Esophagus muscularis mucosa (tissue), 4 donors: ENCODE results near the gene MFSD2B. TPM values are rescaled to one million over a fixed set of nuclear protein-coding genes. Genes with fewer than 3 reads are reported as not detected.
"Not testable (repeated sequence)": the region's sequence is repeated elsewhere in the genome, so short reads cannot be mapped to it uniquely, and the experiment has no call there.

Experiments used
- DNase-seq: peaks from one replicate; pipeline ENCODE4 v3.0.0-alpha.2; 2017; ENCODE audit errors: extremely low spot score
- H3K27ac ChIP-seq, 4 donors: fragments of 200-600 bp; sonication (generic); replicated peaks in 1 of 4; 1 replicate in 3 of 4; 2 replicates in 1 of 4; pipeline ENCODE4 v1.5.1; 2016 to 2019; ENCODE audit warnings: mild to moderate bottlenecking in 1 of 4
- H3K27me3 ChIP-seq, 4 donors: fragments of 200-600 bp; sonication (generic); one replicate each; pipeline versions ENCODE4 v1.5.1 to v1.6.0; 2016 to 2019
- H3K36me3 ChIP-seq, 4 donors: fragments of 200-600 bp; sonication (generic); one replicate each; pipeline ENCODE4 v1.5.1; 2016 to 2019
- H3K4me1 ChIP-seq, 4 donors: fragments of 200-600 bp; sonication (generic); one replicate each; pipeline ENCODE4 v1.5.1; 2016 to 2019
- H3K4me3 ChIP-seq, 4 donors: fragments of 200-600 bp; sonication (generic); 1 replicate in 2 of 4; 2 replicates in 2 of 4; pipeline ENCODE4 v1.5.1; 2016 to 2019; ENCODE audit warnings: mild to moderate bottlenecking in 4 of 4, moderate library complexity in 1 of 4
- H3K9me3 ChIP-seq, 4 donors: fragments of 200-600 bp; sonication (generic); 1 replicate in 3 of 4; 2 replicates in 1 of 4; pipeline ENCODE4 v1.5.1; 2016 to 2019
- CTCF ChIP-seq, 3 experiments: fragments of 200-600 bp in 2 of 3; fragments of 450-650 bp in 1 of 3; sonication (generic) in 2 of 3; IDR thresholded peaks; one replicate each; pipeline ENCODE4 v1.5.1; 2017 to 2019; ENCODE audit warnings: antibody characterized with exemption in 3 of 3, mild to moderate bottlenecking in 2 of 3, moderate library complexity in 1 of 3
- EP300 ChIP-seq: sonication (generic); formaldehyde crosslinking; IDR thresholded peaks from one replicate; pipeline ENCODE4 v1.6.1; 2017; ENCODE audit warnings: antibody characterized with exemption
- POLR2A ChIP-seq: fragments of 450-650 bp; IDR thresholded peaks from one replicate; pipeline ENCODE4 v1.6.1; 2017; ENCODE audit warnings: antibody characterized with exemption, moderate library complexity, mild to moderate bottlenecking, low read depth
- POLR2AphosphoS5 ChIP-seq, 2 donors: sonication (generic); formaldehyde crosslinking; IDR thresholded peaks; one replicate each; pipeline ENCODE4 v1.6.1; 2017; ENCODE audit warnings: antibody characterized with exemption in 2 of 2
- WGBS: methylation state at CpG from one replicate; pipeline ENCODE4 v1.1.5; 2018; 5-methylcytosine and 5-hydroxymethylcytosine counted together
- intact Hi-C: fragments of 100-400 bp; cut with DNase I; formaldehyde crosslinking; loops from one replicate; pipeline ENCODE4 v1.15.1; 2023
- total RNA-seq, 4 donors: library from RNA; depleted of rRNA; stranded (reverse); fragments of >200 nt; gene quantifications; one replicate each; pipeline versions ENCODE4 v1.1.0 to v1.2.1, GENCODE V29; 2016

The MFSD2B gene
- total RNA-seq, 4 donors from 2014 or later = 0.33 TPM; not detected in 3

GRCh38 chr2:24009367-24009679 lies 562 bp upstream of the MFSD2B start:
- 66% methylated on average over 7 of the region's 9 CpGs for WGBS
- no peaks in the 10 kb centered on the region for H3K36me3 ChIP-seq
- H3K9me3 ChIP-seq = no peaks in the 10 kb centered on the region
- peaks cover 5 to 38% (median 18%) of the 10 kb centered on the region in 4 donors for H3K27me3 ChIP-seq
- H3K27ac ChIP-seq = no peak overlapping the region
- TF ChIP-seq EP300 (no peak), POLR2A (no peak), CTCF (IDR thresholded peaks at IDR 0.05) (no peak), POLR2AphosphoS5 (IDR thresholded peaks at IDR 0.05) (no peak)
- DNase-seq = no peak
- peak overlapping the region; percentile 49 to 57 (median 50) for H3K4me3 ChIP-seq
- peaks cover 9 to 19% (median 14%) of the 10 kb centered on the region in 4 donors for H3K4me1 ChIP-seq
- intact Hi-C loops = no loop called here

- peaks cover 9 to 19% (median 14%) of the 10 kb centered on the region in 4 donors for H3K4me1 ChIP-seq
- intact Hi-C loops = no loop called here
- WGBS = 82% methylated on average over 17 of the region's 37 CpGs
- TF ChIP-seq CTCF (IDR thresholded peaks at IDR 0.05) = no peak
- TF ChIP-seq EP300 = no peak
- TF ChIP-seq POLR2AphosphoS5 (IDR thresholded peaks at IDR 0.05) = no peak
- no peak for TF ChIP-seq POLR2A
- no peaks in the 10 kb centered on the region for H3K36me3 ChIP-seq
- H3K27me3 ChIP-seq = peaks cover 5 to 38% (median 18%) of the 10 kb centered on the region in 4 donors
- no peak overlapping the region for H3K27ac ChIP-seq
- no peak for DNase-seq
- H3K9me3 ChIP-seq = no peaks in the 10 kb centered on the region
- H3K4me3 ChIP-seq = peak overlapping the region; percentile 49 to 57 (median 50)
Measured at GRCh38 chr2:24010477-24011249, 778 bp downstream of the MFSD2B start.

GRCh38 chr2:24011250-24012104 lies 1.6 kb downstream of the MFSD2B start:
- Histone ChIP-seq H3K27me3 (peaks cover 5 to 38% (median 18%) of the 10 kb centered on the region in 4 donors), H3K4me1 (peaks cover 9 to 19% (median 14%) of the 10 kb centered on the region in 4 donors), H3K27ac (no peak overlapping the region), H3K9me3 (no peaks in the 10 kb centered on the region), H3K4me3 (no peak overlapping the region), H3K36me3 (no peaks in the 10 kb centered on the region)
- no peak for DNase-seq
- no peak for TF ChIP-seq CTCF (IDR thresholded peaks at IDR 0.05)
- no peak for TF ChIP-seq POLR2A
- no peak for TF ChIP-seq POLR2AphosphoS5 (IDR thresholded peaks at IDR 0.05)
- no peak for TF ChIP-seq EP300
- intact Hi-C loops = no loop called here
- 85% methylated on average over 7 of the region's 7 CpGs for WGBS

- H3K36me3 ChIP-seq = no peaks in the 10 kb centered on the region
- peaks cover 5 to 38% (median 18%) of the 10 kb centered on the region in 4 donors for H3K27me3 ChIP-seq
- no peak overlapping the region for H3K4me3 ChIP-seq
- no peak overlapping the region for H3K27ac ChIP-seq
- TF ChIP-seq POLR2A = no peak
- TF ChIP-seq CTCF (IDR thresholded peaks at IDR 0.05) = no peak
- no peak for TF ChIP-seq EP300
- TF ChIP-seq POLR2AphosphoS5 (IDR thresholded peaks at IDR 0.05) = no peak
- DNase-seq = no peak
- intact Hi-C loops = no loop called here
- peaks cover 9 to 19% (median 14%) of the 10 kb centered on the region in 4 donors for H3K4me1 ChIP-seq
- H3K9me3 ChIP-seq = no peaks in the 10 kb centered on the region
- WGBS = 74% methylated on average over 9 of the region's 9 CpGs
Measured at GRCh38 chr2:24012521-24013188, 2.8 kb downstream of the MFSD2B start.

- intact Hi-C loops, H3K36me3 ChIP-seq, H3K27ac ChIP-seq, DNase-seq, H3K4me3 ChIP-seq, H3K9me3 ChIP-seq: not testable (repeated sequence)
- WGBS = 91% methylated on average over 6 of the region's 6 CpGs
- peaks cover 4 to 12% (median 8%) of the 10 kb centered on the region in 4 donors for H3K4me1 ChIP-seq
- H3K27me3 ChIP-seq = peaks cover 2 to 27% (median 12%) of the 10 kb centered on the region in 4 donors
Measured at GRCh38 chr2:24014902-24015301, 5.0 kb downstream of the MFSD2B start.
